ES-I3 (cell line): ENCODE measurements around the gene OGFOD3.
"Not testable (repeated sequence)": the region's sequence is repeated elsewhere in the genome, so short reads cannot be mapped to it uniquely, and the experiment has no call there.

Experiments
- H3K36me3 ChIP-seq: 2 replicates; pipeline ENCODE4 v1.6.1; 2013; ENCODE audit warnings: mild to moderate bottlenecking, low read length, control low read depth, moderate library complexity; ENCODE audit not compliant: insufficient read depth
- H3K4me1 ChIP-seq: 2 replicates; pipeline ENCODE4 v1.6.1; 2013; ENCODE audit warnings: mild to moderate bottlenecking, control low read depth, low read length; ENCODE audit not compliant: insufficient read depth
- H3K9ac ChIP-seq: 2 replicates; pipeline ENCODE4 v1.6.1; 2013; ENCODE audit warnings: low read depth, mild to moderate bottlenecking, low read length, moderate library complexity
- H3K9me3 ChIP-seq: 2 replicates; pipeline ENCODE4 v1.6.1; 2013; ENCODE audit warnings: mild to moderate bottlenecking, low read length, moderate library complexity; ENCODE audit not compliant: control insufficient read depth, insufficient read depth

Gene OGFOD3

DNA sequence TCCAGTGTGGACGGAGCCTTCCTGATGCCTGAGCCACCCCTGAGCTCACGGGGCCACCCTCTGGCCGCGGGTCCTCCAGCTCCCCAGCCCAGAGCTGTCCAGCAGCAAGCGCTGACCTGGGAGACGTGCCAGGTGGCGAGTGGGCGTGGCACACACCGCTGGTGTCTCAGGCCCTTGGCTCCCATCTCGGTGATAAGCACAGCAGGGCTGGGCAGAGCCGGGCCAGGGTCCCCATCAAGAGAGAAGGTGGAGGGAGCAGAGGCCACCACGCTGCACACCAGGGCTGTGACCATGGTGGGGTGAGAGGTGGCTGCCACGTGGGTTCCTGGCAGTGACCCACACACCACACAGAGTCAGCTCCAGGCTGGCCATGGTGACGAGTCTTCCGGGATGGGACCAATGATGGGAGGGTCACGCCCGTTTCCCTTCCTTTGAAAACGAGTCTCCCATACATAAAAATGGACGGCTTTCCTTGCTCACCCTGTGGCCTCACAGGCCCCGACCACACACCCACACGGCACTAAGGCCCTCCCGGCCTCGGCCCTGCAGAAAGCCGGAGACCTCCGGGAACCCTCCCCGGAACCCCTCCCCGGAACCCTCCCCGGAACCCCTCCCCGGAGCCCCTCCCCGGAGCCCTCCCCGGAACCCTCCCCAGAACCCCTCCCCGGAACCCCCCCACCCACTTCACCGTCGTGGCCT, 30.0 kb downstream of the OGFOD3 start:
- Histone ChIP-seq H3K4me1 (peaks cover 13% of the 10 kb centered on the region; the same call in 1 of the 2 replicates), H3K36me3 (no peaks in the 10 kb centered on the region), H3K9ac (no peak overlapping the region), H3K9me3 (no peaks in the 10 kb centered on the region)

DNA sequence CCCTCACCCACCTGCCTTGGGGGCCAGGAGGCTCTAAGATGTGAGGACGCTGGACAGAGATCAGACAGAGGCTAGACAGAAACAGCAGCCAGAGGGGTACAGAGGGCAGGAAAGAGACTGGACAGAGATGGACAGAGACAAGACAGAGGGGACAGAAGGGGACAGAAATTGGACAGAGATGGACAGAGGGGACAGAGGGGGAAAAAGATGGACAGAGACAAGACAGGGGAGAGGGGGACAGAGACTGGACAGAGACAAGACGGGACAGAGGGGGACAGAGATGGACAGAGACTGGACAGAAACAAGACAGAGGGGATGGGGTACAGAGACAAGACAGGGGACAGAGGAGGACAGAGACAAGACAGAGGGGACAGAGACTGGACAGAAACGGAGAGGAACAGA, 30.7 kb downstream of the OGFOD3 start:
- H3K9ac ChIP-seq: no peak overlapping the region
- H3K4me1 ChIP-seq: peaks cover 13% of the 10 kb centered on the region; the same call in 1 of the 2 replicates
- no peaks in the 10 kb centered on the region for H3K9me3 ChIP-seq
- H3K36me3 ChIP-seq: no peaks in the 10 kb centered on the region

DNA sequence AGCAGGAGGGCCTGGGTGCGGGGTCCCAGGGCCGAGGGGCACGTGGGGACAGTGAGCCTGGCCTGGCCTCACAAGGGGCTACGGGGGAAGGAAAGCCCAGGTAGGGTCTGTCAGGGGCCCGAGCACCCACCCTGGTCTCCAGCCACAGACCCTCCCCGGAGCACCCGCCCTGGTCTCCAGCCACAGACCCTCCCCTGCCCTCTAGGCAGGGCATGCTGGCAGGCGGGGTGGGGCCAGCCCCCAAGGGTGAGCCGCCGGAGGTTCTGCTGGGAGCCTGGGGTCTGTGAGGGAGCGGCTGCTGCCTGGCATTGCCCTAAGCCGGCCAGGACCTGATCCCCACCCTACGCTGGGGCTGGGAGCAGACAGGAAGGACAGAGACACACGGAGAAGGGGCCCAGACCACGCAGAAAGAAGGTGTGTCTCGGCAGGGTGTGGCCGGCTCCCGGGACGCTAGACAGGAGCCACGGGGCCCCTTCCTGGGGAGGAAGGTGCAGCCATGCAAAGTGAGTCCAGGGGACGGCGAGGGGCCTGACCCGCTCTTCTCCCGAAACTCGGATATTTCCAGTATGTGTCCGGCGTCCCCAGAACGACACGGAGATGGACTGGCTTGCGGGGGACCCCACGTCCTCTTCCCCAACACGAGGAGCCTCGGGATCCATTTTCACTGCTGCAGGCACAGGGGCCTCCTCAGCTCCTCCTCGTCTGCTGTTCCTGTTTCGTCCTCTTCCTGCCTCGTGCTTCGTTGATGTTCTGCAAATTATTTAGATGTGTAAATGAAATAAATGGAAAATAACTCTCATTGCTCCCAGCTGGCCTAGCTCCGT, 31.3 kb downstream of the OGFOD3 start:
- Histone ChIP-seq H3K36me3 (no peaks in the 10 kb centered on the region), H3K9ac (no peak overlapping the region)

DNA sequence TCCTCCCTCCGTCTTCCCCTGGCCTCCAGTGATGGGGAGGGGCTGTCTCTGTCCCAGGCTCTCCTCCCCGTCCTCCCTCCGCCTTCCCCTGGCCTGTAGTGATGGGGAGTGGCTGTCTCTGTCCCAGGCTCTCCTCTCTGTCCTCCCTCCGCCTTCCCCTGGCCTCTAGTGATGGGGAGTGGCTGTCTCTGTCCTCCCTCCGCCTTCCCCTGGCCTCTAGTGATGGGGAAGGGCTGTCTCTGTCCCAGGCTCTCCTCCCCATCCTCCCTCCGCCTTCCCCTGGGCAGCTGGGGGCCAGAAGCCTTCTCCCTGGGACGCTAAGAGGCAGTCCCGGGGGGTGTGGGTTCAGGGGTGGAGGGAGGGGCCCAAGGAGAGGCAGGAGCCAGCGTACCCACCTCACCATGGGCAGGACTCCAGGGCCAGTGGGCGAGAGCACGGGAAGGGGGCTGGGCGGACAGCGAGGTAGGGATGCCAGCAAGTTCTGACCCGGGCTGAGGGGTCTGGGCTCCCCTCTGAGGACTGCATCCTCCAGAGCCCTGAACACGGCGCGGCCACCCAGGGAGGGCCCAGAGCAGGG, 32.0 kb downstream of the OGFOD3 start:
- no peaks in the 10 kb centered on the region for H3K9me3 ChIP-seq
- no peak overlapping the region for H3K9ac ChIP-seq
- H3K36me3 ChIP-seq: no peaks in the 10 kb centered on the region
- peaks cover 13% of the 10 kb centered on the region; the same call in 1 of the 2 replicates for H3K4me1 ChIP-seq

More for the DNA sequence above, 31.3 kb downstream of the OGFOD3 start:
- peaks cover 13% of the 10 kb centered on the region; the same call in 1 of the 2 replicates for H3K4me1 ChIP-seq
- H3K9me3 ChIP-seq: no peaks in the 10 kb centered on the region

DNA sequence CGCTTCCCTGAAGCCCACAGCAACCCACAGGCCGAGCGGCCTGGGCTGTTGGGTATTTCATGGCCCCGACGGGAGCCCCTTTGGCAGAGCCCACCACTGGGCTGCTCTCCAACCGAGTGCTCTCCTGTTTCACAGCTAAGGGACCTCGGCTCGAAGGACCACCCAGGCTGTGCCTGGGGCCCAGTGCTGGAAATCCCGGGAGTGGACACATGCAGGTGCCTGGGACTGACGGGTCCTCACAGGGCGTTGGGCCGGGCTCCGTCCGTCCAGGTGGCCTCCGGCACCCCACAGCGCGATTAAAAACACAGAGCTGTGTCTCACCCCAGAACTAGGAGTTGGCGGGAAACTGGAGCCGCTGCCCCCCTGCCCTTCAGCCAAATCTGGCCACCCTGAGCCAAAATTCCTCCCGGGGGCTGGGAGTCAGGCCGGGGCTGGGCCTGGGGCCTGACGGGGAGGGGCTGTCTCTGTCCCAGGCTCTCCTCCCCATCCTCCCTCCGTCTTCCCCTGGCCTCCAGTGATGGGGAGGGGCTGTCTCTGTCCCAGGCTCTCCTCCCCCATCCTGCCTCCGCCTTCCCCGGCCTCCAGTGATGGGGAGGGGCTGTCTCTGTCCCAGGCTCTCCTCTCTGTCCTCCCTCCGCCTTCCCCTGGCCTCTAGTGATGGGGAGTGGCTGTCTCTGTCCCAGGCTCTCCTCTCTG, 32.7 kb downstream of the OGFOD3 start:
- no peaks in the 10 kb centered on the region for H3K9me3 ChIP-seq
- H3K4me1 ChIP-seq: peaks cover 13% of the 10 kb centered on the region; the same call in 1 of the 2 replicates
- no peaks in the 10 kb centered on the region for H3K36me3 ChIP-seq
- no peak overlapping the region for H3K9ac ChIP-seq

DNA sequence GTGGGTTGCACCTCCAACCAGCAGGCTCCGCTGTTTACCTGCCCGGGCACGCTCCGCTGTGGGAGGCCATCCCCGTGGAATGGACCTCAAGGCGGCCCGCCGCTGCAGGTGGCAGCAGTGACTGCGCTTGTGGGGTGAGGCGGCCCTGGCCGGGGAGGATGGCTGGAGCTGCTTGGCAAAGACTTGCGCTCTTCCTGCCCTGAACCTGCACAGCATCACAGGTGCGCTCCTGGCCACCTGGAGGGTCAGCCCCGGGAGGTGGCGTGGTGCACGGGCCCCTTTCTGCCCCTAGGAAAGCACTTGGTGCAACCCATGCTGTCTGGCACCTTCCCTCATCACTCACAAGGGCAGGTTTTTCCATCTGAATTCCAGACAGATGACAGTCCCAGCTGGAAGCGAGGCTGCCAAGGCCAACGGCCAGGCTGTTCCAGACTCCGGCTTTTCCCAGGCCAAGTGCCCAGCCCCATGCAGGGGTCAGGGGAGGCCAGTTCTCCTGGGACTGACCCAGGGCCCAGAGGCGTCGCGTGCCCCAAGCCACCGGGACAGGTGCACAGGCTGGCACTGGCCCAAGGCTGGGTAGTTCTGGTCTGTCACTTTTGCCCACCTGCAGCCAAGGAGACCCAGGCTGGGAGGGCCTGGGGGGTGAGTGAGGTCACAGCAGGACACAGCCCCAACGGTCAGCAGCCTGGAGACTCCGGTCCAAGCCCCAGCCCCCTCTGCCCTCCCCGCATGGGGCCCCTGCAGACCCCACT, 33.5 kb downstream of the OGFOD3 start:
- no peak overlapping the region for H3K9ac ChIP-seq
- no peaks in the 10 kb centered on the region for H3K9me3 ChIP-seq
- peaks cover 13% of the 10 kb centered on the region; the same call in 1 of the 2 replicates for H3K4me1 ChIP-seq
- H3K36me3 ChIP-seq: no peaks in the 10 kb centered on the region

DNA sequence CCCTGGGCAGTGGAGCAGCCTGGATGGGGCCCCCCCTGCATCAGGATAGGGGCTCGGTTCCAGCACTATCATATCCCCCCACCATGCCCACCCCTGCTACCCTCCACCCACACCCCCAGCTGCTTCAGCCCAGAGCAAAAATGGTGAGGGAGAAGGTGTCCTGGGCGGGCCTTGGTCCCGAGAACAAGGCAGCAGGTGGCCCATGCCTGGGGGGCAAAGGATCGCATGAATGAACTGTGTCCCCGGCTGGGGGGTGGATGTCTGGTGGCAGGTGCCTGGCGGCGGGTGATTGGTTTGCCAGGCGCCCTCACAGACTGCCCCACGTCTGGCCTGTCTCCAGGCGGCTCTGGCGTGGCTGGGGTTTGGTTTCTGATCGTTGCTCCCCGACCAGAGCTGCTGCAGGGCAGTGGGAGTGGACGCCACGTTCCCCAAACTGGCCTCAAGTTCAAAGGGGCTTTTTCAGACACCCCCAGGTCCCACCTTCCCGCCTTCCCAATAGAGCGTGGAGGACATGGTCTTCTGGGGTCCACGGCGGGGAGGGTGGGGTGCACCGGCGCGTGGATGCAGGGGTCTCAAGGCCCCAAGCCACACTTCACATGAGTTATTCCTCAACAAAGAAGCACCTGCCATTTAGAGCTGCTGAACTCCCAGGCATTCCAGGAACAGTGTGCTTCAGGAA, 34.2 kb downstream of the OGFOD3 start:
- Histone ChIP-seq H3K4me1 (peaks cover 13% of the 10 kb centered on the region; the same call in 1 of the 2 replicates), H3K9ac (no peak overlapping the region), H3K36me3 (no peaks in the 10 kb centered on the region), H3K9me3 (no peaks in the 10 kb centered on the region)

DNA sequence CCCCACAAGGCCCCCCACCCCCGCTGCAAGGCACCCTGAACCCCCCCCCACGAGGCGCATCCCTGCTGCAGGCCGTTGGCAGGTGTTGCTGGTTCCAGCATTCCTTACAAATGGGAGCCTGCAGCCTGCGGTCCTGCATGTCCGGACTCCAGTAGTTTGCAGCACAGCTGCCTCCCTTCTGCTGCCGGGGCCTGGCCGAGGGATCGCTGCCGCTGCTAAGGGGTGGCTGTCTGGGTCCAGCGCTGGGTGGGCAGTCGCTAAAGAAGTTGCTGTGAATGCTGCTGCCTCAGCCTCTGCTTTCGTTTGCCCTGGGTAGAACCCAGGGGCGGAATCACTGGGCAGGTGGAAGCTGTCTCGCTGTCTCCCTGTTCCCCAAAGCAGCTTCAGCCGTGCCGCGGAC, 35.0 kb downstream of the OGFOD3 start:
- no peaks in the 10 kb centered on the region for H3K36me3 ChIP-seq
- peaks cover 13% of the 10 kb centered on the region; the same call in 1 of the 2 replicates for H3K4me1 ChIP-seq
- no peak overlapping the region for H3K9ac ChIP-seq
- H3K9me3 ChIP-seq: no peaks in the 10 kb centered on the region

DNA sequence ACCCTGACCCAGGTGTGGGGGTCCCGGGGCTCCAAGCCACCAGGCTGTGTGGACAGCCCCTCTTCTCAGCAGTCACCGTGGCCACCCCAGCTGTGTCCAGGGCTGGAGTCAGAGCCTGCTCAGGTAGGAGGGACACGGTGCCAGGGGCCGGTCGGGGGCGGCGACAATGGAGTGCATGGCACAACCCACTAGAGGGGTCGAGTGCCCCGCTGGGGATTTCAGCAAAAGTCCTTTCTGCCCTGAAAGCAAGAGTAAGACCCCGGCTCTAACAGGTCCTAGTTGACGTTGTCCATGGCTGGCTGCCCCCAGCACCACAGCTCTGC, 35.5 kb downstream of the OGFOD3 start:
- Histone ChIP-seq H3K4me1 (peaks cover 13% of the 10 kb centered on the region; the same call in 1 of the 2 replicates), H3K36me3 (no peaks in the 10 kb centered on the region), H3K9ac (no peak overlapping the region), H3K9me3 (no peaks in the 10 kb centered on the region)

DNA sequence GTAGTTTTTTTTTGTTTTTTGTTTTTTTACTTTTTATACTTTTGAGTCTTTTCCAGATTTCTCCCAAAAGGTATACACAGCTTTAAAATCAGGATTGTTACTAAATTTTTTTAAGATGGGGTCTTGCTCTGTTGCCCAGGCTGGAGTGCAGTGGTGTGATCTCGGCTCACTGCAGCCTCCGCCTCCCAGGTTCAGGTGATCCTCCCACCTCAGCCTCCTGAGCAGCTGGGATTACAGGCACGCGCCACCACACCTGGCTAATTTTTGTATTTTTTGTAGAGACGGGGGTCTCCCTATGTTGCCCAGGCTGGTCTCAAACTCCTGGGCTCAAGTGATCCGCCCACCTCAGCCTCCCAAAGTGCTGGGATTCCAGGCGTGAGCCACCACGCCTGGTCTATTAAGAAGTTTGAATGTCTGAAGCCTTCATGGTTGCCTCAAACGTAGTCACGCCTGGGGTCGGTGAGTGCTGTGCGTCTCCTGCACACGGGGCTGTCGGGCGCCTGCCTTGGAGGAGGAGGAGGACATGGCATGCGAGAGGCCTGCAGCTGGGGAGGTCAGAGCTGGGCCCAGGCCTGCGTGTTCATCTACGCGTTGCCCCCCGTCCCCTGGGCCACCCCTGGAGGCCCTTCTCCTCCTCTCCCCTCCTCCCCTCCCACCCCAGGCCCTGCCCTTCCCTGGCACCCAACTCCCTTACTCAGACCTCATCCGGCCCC, 36.0 kb downstream of the OGFOD3 start:
- H3K36me3 ChIP-seq, H3K9me3 ChIP-seq, H3K9ac ChIP-seq: not testable (repeated sequence)
- H3K4me1 ChIP-seq: peaks cover 13% of the 10 kb centered on the region; the same call in 1 of the 2 replicates

DNA sequence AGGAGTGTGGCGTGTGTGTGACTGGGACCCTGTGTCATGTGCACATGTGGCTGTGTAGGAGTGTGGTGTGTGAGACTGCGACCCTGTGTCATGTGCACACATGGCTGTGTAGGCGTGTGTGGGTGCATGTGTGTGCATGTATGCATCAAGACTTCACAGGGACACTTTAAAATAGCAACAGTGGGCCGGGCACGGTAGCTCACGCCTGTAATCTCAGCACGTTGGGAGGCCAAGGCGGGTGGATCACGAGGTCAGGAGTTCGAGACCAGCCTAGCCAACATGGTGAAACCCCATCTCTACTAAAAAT, 36.7 kb downstream of the OGFOD3 start:
- H3K4me1 ChIP-seq: peaks cover 13% of the 10 kb centered on the region; the same call in 1 of the 2 replicates
- not testable (repeated sequence) for H3K9ac ChIP-seq, H3K9me3 ChIP-seq, H3K36me3 ChIP-seq

DNA sequence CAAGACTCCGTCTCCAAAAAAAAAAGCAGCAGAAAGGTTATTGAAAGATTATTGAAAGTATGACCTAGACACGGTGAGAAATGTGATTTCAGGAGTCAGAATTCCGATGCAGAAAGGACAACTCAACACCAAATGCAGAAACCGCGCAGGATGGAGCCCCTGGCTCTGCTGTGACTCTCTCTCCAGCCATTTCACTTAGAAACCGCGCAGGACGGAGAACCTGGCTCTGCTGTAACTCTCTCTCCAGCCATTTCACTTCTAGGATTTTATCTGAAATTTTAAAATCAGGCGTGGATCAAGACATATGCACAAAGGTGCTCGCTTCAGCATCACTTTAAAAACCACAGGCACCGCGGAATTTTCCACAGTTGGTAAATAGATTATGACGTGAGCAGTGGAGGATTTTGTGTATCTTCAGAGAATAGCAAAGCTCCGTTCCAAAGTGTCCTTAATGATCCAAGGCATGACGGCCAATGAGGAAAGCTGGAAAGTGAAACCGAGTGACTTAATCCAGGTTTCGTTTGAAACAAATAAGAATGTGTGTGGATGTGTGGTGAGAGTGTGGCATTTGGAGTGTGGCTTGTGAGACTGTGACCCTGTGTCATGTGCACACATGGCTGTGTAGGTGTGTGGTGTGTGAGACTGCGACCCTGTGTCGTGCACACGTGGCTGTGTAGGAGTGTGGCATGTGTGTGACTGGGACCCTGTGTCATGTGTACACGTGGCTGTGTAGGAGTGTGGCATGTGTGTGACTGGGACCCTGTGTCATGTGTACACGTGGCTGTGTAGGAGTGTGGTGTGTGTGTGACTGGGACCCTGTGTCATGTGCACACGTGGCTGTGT, 37.3 kb downstream of the OGFOD3 start:
- peaks cover 13% of the 10 kb centered on the region; the same call in 1 of the 2 replicates for H3K4me1 ChIP-seq
- no peak overlapping the region for H3K9ac ChIP-seq
- no peaks in the 10 kb centered on the region for H3K36me3 ChIP-seq
- no peaks in the 10 kb centered on the region for H3K9me3 ChIP-seq
